ENCODE measurements around the gene SDSL. TPM values are rescaled to one million over a fixed set of nuclear protein-coding genes. Genes with fewer than 3 reads are reported as not detected.

Gene SDSL
- total RNA-seq, 4 donors from 2014 or later = 0.91 to 1.4 (median 0.98) TPM; not detected in 1

DNA sequence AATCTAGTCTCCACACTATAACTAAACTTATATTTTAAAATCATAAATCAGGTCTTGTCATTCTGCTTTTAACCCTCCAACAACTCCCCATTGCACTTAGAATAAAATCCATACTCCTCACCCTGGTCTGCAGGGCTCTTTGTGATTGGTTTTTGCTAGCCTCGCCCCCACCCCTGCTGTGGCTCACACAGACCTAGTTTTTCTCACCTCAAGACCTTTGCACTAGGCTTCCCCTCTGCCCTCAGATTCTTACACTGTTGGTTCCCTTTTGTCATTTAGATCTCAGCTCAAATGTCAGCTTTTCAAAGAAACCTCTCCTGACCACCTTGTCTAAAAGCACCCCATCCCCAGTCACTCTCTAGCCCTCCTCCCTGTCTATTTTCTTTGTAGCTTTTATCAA is 60.2 kb downstream of the SDSL start:
- DNase-seq = no peak
- intact Hi-C loops (cut with DNase I; ENCODE audit: low total_unique reads) = no loop called here
- no peak overlapping the region for H3K27ac ChIP-seq
- TF ChIP-seq, protein P1, sequence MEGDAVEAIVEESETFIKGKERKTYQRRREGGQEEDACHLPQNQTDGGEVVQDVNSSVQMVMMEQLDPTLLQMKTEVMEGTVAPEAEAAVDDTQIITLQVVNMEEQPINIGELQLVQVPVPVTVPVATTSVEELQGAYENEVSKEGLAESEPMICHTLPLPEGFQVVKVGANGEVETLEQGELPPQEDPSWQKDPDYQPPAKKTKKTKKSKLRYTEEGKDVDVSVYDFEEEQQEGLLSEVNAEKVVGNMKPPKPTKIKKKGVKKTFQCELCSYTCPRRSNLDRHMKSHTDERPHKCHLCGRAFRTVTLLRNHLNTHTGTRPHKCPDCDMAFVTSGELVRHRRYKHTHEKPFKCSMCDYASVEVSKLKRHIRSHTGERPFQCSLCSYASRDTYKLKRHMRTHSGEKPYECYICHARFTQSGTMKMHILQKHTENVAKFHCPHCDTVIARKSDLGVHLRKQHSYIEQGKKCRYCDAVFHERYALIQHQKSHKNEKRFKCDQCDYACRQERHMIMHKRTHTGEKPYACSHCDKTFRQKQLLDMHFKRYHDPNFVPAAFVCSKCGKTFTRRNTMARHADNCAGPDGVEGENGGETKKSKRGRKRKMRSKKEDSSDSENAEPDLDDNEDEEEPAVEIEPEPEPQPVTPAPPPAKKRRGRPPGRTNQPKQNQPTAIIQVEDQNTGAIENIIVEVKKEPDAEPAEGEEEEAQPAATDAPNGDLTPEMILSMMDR (IDR thresholded peaks at IDR 0.05 in 4 of 5, conservative IDR thresholded peaks at IDR 0.05 in 1 of 5) = no peak
- TF ChIP-seq POLR2A (IDR thresholded peaks at IDR 0.05) = no peak
- peaks cover 45 to 51% (median 49%) of the 10 kb centered on the region in 3 donors for H3K27me3 ChIP-seq
- ATAC-seq = no peak
- no peaks in the 10 kb centered on the region for H3K4me1 ChIP-seq
- no peaks in the 10 kb centered on the region for H3K9me3 ChIP-seq
- H3K4me3 ChIP-seq = no peak overlapping the region
- H3K36me3 ChIP-seq = no peaks in the 10 kb centered on the region
- in situ Hi-C loops (cut with MboI; ENCODE audit: low sequenced_read_pairs in 4 of 4) = no loop called here

DNA sequence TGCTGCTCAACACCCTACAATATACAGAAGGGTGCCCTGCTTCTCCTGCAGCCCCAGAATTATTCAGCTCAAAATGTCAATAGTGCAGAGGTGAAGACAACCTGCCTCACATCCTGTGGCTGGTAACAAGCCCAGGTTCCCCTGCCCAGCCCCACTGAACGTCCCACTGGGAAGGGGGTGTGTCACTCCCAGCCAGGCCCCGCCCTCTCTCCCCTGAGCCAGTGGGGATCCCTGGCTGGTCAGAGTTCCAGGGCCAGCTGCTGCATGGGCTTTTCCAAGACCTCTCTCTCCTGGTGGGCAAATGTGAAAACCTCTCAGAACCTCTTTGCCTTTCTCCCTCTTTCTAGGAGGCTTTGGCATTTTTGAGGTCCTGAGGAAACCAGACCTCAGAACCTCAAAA is 63.1 kb downstream of the SDSL start:
- no peak for ATAC-seq
- Histone ChIP-seq H3K4me1 (no peaks in the 10 kb centered on the region), H3K9me3 (no peaks in the 10 kb centered on the region), H3K4me3 (no peak overlapping the region), H3K36me3 (no peaks in the 10 kb centered on the region), H3K27me3 (peaks cover 15 to 33% (median 30%) of the 10 kb centered on the region in 3 donors), H3K27ac (no peak overlapping the region)
- no peak for DNase-seq
- in situ Hi-C loops (cut with MboI; ENCODE audit: low sequenced_read_pairs in 4 of 4) = no loop called here
- intact Hi-C loops (cut with DNase I; ENCODE audit: low total_unique reads) = no loop called here
- TF ChIP-seq POLR2A (IDR thresholded peaks at IDR 0.05) = no peak
- TF ChIP-seq, protein P1 (IDR thresholded peaks at IDR 0.05 in 4 of 5, conservative IDR thresholded peaks at IDR 0.05 in 1 of 5) = no peak

DNA sequence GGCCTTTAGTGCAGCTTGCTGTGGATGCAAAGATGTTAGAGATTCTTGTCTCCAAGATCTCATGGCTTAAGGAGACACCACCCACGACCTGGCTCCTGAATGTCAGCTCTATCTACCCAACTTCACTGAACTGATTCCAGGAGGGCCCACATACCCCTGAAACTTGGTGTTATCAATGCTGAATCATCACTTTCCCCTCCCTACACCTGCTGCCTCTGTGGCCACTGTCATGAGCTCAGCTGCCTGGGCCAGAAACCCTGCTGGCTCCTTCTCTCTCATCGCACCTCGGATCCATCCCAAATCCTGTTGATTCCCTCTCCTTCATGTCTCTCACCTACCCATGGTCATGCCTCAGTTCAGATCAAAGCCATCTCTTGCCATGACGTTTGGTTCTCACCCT is 64.5 kb downstream of the SDSL start:
- H3K27me3 ChIP-seq = peaks cover 4 to 23% (median 18%) of the 10 kb centered on the region in 3 donors
- ATAC-seq (no peak), DNase-seq (no peak)
- H3K9me3 ChIP-seq = no peaks in the 10 kb centered on the region
- H3K27ac ChIP-seq = no peak overlapping the region
- in situ Hi-C loops (cut with MboI; ENCODE audit: low sequenced_read_pairs in 4 of 4) = no loop called here
- no peak for TF ChIP-seq POLR2A (IDR thresholded peaks at IDR 0.05)
- TF ChIP-seq, protein P1 (IDR thresholded peaks at IDR 0.05 in 4 of 5, conservative IDR thresholded peaks at IDR 0.05 in 1 of 5) = no peak
- H3K36me3 ChIP-seq = no peaks in the 10 kb centered on the region
- H3K4me3 ChIP-seq = no peak overlapping the region
- no peaks in the 10 kb centered on the region for H3K4me1 ChIP-seq
- intact Hi-C loops (cut with DNase I; ENCODE audit: low total_unique reads) = no loop called here

Other genes starting within 250 kb of the SDSL start
- 100 to 1,000 TPM in 3 of 4 donors, 10 to 100 TPM in 1; 90.0 to 144 (median 108) TPM for gene DDX54, start 236.9 kb upstream of the SDSL start, total RNA-seq
- gene RITA1, start 236.7 kb upstream of the SDSL start, total RNA-seq = 10 to 100 TPM; 17.7 to 31.2 (median 23.1) TPM
- gene TPCN1, start 200.9 kb upstream of the SDSL start, total RNA-seq = 10 to 100 TPM; 21.4 to 27.0 (median 25.4) TPM
- 10 to 100 TPM in 3 of 4 donors, 1 to 10 TPM in 1; 8.2 to 21.2 (median 14.5) TPM for gene SLC8B1, start 87.3 kb upstream of the SDSL start, total RNA-seq
- gene PLBD2, start 63.8 kb upstream of the SDSL start, total RNA-seq = 10 to 100 TPM; 12.0 to 28.9 (median 26.8) TPM
- 1 to 10 TPM in 2 of 4 donors, under 1 TPM in 2; 0.34 to 2.4 (median 0.86) TPM for gene SDS, start 18.5 kb upstream of the SDSL start, total RNA-seq
- not detected for gene LHX5, start 49.5 kb downstream of the SDSL start, total RNA-seq

All from gastrocnemius medialis (tissue), 4 donors.